Measurements from ENCODE around the gene PDIA2. TPM values are rescaled to one million over a fixed set of nuclear protein-coding genes. Genes with fewer than 3 reads are reported as not detected.

The PDIA2 gene
- total RNA-seq, 1 experiment from 2014 or later: not detected

DNA sequence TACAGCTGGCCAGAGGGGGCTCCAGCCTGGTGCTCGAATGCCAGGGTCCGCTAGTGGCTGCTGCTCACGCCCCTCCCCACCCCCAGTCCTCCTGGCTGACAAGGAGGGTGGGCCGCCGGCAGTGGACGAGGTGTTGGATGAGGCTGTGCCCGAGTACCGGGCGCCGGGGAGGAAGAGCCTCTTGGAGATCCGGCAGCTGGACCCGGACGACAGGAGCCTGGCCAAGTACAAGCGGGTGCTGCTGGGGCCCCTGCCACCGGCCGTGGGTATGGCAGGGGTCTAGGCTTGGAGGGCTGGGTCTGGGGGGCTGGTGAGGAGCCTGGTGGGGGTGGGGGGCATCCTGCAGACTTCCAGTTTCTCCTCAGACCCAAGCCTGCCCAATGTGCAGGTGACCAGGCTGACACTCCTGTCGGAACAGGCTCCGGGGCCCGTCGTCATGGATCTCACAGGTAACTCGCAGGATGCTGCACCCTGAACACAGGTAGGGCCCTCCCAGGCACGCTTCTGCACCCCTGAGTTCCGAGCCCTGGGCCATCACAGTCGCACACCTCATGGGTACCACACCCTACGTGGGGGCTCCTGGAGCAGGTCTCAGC, 1.2 kb upstream of the PDIA2 start:
- Histone ChIP-seq H3K27ac (ENCODE audit: low read depth, low read length, poor library complexity, severe bottlenecking) (no peak overlapping the region), H3K4me1 (ENCODE audit: insufficient read depth, low read length, poor library complexity, severe bottlenecking) (no peaks in the 10 kb centered on the region), H3K27me3 (replicated peaks; ENCODE audit: insufficient read depth, low read depth, low read length, poor library complexity) (peaks cover 15% of the 10 kb centered on the region), H3K36me3 (ENCODE audit: insufficient read depth, low read length, poor library complexity, severe bottlenecking) (no peaks in the 10 kb centered on the region), H3K4me3 (ENCODE audit: low read depth, low read length, poor library complexity, severe bottlenecking) (no peak overlapping the region), H3K9me3 (ENCODE audit: low read depth, low read length, poor library complexity, severe bottlenecking) (no peaks in the 10 kb centered on the region)
- no peak for TF ChIP-seq EZH2 (IDR thresholded peaks at IDR 0.05; ENCODE audit: borderline replicate concordance, low read depth, low read length, poor library complexity, severe bottlenecking)
- intact Hi-C loops (cut with micrococcal nuclease; ENCODE audit: unreplicated experiment): loop anchor here (2.0 kb wide), 1 partner anchor 71 kb away; the partner anchor contains the start of gene AXIN1
- DNase-seq (ENCODE audit: low spot score): no peak
- no TSS peak for BruUV-seq (replicated peaks)
- ChIA-PET CTCF (no interaction called here), POLR2A (ENCODE audit: low non-redundant PET) (no interaction called here)

DNA sequence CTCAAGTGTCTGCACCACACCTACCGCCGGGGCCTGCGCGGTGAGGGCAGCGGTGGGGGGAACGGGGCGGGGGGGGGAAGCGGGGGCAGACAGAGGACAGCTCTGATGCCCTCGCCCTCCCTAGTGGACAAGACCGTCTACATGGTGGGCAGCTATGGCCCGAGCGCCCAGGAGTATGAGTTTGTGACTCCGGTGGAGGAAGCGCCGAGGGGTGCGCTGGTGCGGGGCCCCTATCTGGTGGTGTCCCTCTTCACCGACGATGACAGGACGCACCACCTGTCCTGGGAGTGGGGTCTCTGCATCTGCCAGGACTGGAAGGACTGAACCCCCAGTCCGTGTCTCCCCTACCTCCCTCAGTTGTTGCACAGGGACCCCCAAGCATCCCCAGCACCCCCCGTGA, 473 bp upstream of the PDIA2 start:
- intact Hi-C loops (cut with micrococcal nuclease; ENCODE audit: unreplicated experiment): no loop called here
- Histone ChIP-seq H3K4me3 (ENCODE audit: low read depth, low read length, poor library complexity, severe bottlenecking) (no peak overlapping the region), H3K9me3 (ENCODE audit: low read depth, low read length, poor library complexity, severe bottlenecking) (no peaks in the 10 kb centered on the region), H3K36me3 (ENCODE audit: insufficient read depth, low read length, poor library complexity, severe bottlenecking) (no peaks in the 10 kb centered on the region), H3K27ac (ENCODE audit: low read depth, low read length, poor library complexity, severe bottlenecking) (no peak overlapping the region), H3K4me1 (ENCODE audit: insufficient read depth, low read length, poor library complexity, severe bottlenecking) (no peaks in the 10 kb centered on the region), H3K27me3 (replicated peaks; ENCODE audit: insufficient read depth, low read depth, low read length, poor library complexity) (peaks cover 15% of the 10 kb centered on the region)
- CTCF ChIA-PET: no interaction called here
- BruUV-seq (replicated peaks): no TSS peak
- DNase-seq (ENCODE audit: low spot score): no peak
- no peak for TF ChIP-seq EZH2 (IDR thresholded peaks at IDR 0.05; ENCODE audit: borderline replicate concordance, low read depth, low read length, poor library complexity, severe bottlenecking)
- TF ChIP-seq, protein P1, sequence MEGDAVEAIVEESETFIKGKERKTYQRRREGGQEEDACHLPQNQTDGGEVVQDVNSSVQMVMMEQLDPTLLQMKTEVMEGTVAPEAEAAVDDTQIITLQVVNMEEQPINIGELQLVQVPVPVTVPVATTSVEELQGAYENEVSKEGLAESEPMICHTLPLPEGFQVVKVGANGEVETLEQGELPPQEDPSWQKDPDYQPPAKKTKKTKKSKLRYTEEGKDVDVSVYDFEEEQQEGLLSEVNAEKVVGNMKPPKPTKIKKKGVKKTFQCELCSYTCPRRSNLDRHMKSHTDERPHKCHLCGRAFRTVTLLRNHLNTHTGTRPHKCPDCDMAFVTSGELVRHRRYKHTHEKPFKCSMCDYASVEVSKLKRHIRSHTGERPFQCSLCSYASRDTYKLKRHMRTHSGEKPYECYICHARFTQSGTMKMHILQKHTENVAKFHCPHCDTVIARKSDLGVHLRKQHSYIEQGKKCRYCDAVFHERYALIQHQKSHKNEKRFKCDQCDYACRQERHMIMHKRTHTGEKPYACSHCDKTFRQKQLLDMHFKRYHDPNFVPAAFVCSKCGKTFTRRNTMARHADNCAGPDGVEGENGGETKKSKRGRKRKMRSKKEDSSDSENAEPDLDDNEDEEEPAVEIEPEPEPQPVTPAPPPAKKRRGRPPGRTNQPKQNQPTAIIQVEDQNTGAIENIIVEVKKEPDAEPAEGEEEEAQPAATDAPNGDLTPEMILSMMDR (conservative IDR thresholded peaks at IDR 0.05; ENCODE audit: low read depth, low read length): no peak
- POLR2A ChIA-PET (ENCODE audit: low non-redundant PET): no interaction called here

DNA sequence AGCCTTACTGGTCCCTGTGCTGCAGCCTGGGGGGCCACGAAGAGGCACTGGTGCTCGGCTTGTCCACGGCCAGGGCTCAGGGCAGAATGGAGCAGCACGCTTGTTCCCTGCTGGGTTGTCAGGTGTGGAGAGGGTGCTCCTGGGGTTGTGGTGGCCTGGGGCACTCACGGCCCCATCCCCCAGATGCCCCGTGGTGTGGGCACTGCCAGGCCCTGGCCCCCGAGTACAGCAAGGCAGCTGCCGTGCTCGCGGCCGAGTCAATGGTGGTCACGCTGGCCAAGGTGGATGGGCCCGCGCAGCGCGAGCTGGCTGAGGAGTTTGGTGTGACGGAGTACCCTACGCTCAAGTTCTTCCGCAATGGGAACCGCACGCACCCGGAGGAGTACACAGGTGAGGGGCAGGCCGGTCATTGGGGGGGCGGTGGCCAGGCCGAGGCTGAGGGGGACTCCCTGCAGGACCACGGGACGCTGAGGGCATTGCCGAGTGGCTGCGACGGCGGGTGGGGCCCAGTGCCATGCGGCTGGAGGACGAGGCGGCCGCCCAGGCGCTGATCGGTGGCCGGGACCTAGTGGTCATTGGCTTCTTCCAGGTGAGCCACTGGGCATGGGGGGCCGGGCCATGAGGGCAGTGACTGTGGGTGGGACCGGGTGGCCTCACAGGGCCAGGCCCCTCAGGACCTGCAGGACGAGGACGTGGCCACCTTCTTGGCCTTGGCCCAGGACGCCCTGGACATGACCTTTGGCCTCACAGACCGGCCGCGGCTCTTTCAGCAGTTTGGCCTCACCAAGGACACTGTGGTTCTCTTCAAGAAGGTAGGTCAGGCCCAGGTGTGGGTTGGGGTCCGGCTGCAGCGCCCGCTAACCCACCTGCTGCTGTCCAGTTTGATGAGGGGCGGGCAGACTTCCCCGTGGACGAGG, 1.5 kb downstream of the PDIA2 start:
- Histone ChIP-seq H3K4me1 (ENCODE audit: insufficient read depth, low read length, poor library complexity, severe bottlenecking) (no peaks in the 10 kb centered on the region), H3K4me3 (ENCODE audit: low read depth, low read length, poor library complexity, severe bottlenecking) (no peak overlapping the region), H3K27ac (ENCODE audit: low read depth, low read length, poor library complexity, severe bottlenecking) (no peak overlapping the region), H3K36me3 (ENCODE audit: insufficient read depth, low read length, poor library complexity, severe bottlenecking) (peaks cover 9% of the 10 kb centered on the region), H3K9me3 (ENCODE audit: low read depth, low read length, poor library complexity, severe bottlenecking) (no peaks in the 10 kb centered on the region), H3K27me3 (replicated peaks; ENCODE audit: insufficient read depth, low read depth, low read length, poor library complexity) (peaks cover 15% of the 10 kb centered on the region)
- ChIA-PET POLR2A (ENCODE audit: low non-redundant PET) (no interaction called here), CTCF (no interaction called here)
- intact Hi-C loops (cut with micrococcal nuclease; ENCODE audit: unreplicated experiment): no loop called here
- DNase-seq (ENCODE audit: low spot score): no peak
- no TSS peak for BruUV-seq (replicated peaks)
- TF ChIP-seq, protein P1 (conservative IDR thresholded peaks at IDR 0.05; ENCODE audit: low read depth, low read length): no peak
- no peak for TF ChIP-seq EZH2 (IDR thresholded peaks at IDR 0.05; ENCODE audit: borderline replicate concordance, low read depth, low read length, poor library complexity, severe bottlenecking)

Measured in A673 (cell line).